ENCODE results near the gene KRTAP4-7.
"Not testable (repeated sequence)": the region's sequence is repeated elsewhere in the genome, so short reads cannot be mapped to it uniquely, and the experiment has no call there.

DNA sequence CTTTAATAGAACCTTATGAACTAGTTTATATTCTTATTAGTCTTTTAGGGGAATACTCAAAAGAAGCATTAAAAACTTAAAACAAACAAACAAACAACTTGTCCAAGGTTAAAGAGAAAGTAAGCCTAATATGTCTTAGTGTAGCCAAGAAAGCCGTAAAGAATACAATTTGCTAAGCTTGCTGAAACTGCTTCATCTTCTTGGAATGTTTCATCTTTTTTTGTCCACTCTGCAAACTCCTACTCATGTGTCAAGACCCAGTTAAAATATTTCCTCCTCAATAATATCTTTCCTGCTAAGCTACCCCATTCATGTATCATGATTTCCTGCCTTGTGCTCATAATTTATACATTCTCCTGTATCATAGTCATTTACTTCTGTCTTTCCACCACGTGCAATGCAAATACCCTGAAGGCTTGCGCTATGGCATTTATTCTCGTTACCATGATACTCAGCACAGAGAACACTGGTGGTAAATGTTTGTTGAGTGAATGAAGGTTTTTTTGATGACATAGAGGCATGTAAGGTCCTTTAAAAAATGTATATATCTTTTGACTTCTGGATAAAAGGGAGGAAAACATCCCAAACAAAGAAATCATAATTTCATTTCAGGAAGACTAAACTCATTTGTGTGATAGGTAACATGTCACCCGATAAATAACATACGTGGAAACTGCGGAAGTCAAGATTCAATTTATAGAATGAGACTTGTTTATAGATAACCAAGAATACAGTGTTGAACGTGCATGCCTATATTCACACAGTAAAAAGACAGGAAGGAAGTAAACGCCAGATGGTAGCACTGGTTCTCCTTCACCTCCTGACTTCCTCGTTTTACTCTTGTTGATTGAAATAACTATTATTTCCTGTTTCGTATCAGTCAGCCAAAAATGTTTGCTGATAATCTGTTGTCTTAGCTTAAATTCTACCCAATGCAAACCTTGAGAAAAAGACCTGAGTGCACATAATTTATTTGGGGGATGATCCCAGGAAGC lies 36.0 kb downstream of the KRTAP4-7 start:
- TF ChIP-seq, protein P1, sequence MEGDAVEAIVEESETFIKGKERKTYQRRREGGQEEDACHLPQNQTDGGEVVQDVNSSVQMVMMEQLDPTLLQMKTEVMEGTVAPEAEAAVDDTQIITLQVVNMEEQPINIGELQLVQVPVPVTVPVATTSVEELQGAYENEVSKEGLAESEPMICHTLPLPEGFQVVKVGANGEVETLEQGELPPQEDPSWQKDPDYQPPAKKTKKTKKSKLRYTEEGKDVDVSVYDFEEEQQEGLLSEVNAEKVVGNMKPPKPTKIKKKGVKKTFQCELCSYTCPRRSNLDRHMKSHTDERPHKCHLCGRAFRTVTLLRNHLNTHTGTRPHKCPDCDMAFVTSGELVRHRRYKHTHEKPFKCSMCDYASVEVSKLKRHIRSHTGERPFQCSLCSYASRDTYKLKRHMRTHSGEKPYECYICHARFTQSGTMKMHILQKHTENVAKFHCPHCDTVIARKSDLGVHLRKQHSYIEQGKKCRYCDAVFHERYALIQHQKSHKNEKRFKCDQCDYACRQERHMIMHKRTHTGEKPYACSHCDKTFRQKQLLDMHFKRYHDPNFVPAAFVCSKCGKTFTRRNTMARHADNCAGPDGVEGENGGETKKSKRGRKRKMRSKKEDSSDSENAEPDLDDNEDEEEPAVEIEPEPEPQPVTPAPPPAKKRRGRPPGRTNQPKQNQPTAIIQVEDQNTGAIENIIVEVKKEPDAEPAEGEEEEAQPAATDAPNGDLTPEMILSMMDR (IDR thresholded peaks at IDR 0.05), result not testable (repeated sequence)
- TF ChIP-seq, protein P2, sequence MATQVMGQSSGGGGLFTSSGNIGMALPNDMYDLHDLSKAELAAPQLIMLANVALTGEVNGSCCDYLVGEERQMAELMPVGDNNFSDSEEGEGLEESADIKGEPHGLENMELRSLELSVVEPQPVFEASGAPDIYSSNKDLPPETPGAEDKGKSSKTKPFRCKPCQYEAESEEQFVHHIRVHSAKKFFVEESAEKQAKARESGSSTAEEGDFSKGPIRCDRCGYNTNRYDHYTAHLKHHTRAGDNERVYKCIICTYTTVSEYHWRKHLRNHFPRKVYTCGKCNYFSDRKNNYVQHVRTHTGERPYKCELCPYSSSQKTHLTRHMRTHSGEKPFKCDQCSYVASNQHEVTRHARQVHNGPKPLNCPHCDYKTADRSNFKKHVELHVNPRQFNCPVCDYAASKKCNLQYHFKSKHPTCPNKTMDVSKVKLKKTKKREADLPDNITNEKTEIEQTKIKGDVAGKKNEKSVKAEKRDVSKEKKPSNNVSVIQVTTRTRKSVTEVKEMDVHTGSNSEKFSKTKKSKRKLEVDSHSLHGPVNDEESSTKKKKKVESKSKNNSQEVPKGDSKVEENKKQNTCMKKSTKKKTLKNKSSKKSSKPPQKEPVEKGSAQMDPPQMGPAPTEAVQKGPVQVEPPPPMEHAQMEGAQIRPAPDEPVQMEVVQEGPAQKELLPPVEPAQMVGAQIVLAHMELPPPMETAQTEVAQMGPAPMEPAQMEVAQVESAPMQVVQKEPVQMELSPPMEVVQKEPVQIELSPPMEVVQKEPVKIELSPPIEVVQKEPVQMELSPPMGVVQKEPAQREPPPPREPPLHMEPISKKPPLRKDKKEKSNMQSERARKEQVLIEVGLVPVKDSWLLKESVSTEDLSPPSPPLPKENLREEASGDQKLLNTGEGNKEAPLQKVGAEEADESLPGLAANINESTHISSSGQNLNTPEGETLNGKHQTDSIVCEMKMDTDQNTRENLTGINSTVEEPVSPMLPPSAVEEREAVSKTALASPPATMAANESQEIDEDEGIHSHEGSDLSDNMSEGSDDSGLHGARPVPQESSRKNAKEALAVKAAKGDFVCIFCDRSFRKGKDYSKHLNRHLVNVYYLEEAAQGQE (IDR thresholded peaks at IDR 0.05; ENCODE audit: insufficient read depth in 1 of 2, low read depth in 2 of 2, low read length in 1 of 2), result not testable (repeated sequence)
- TF ChIP-seq POLR2AphosphoS5 (IDR thresholded peaks at IDR 0.05; ENCODE audit: low read depth, low read length), result not testable (repeated sequence)

Data from Panc1 (cell line).